DND-41 (cell line): ENCODE data around the gene CST6.

ENCODE experiments used
- ATAC-seq: fragments of 200-7000 bp; cut with Tn5 transposase; 3 replicates; pipeline ENCODE4 v1.9.1; 2021; ENCODE audit warnings: low read depth; ENCODE audit not compliant: insufficient read depth
- DNase-seq: peaks from one replicate; pipeline ENCODE4 v3.0.0-alpha.2; 2020
- H2AFZ ChIP-seq: 2 replicates; pipeline ENCODE4 v1.6.0; 2012; ENCODE audit warnings: low read depth, low read length
- H3K27ac ChIP-seq: 2 replicates; pipeline ENCODE4 v1.5.1; 2012; ENCODE audit warnings: low read length, inconsistent platforms
- H3K27me3 ChIP-seq: fragments of 200-600 bp; sonication (generic); 2 replicates; pipeline ENCODE4 v1.6.0; 2012; ENCODE audit warnings: low read length, mild to moderate bottlenecking, inconsistent platforms; ENCODE audit not compliant: insufficient read depth, poor library complexity
- H3K36me3 ChIP-seq: 2 replicates; pipeline ENCODE4 v1.5.1; 2012; ENCODE audit warnings: low read length, inconsistent platforms; ENCODE audit not compliant: insufficient read depth
- H3K4me1 ChIP-seq: 2 replicates; pipeline ENCODE4 v1.5.1; 2012; ENCODE audit warnings: mild to moderate bottlenecking, low read length; ENCODE audit not compliant: insufficient read depth
- H3K4me2 ChIP-seq: 2 replicates; pipeline ENCODE4 v1.6.0; 2012; ENCODE audit warnings: mild to moderate bottlenecking, moderate library complexity, low read length, inconsistent platforms; ENCODE audit not compliant: insufficient read depth
- H3K4me3 ChIP-seq, 2 experiments: fragments of 200-600 bp in 1 of 2; shearing (Covaris generic) in 1 of 2; 2 replicates each; pipeline ENCODE4 v1.5.1; 2012 to 2016; ENCODE audit warnings: inconsistent platforms in 2 of 2, low read length in 2 of 2, mild to moderate bottlenecking in 2 of 2, low read depth in 1 of 2, moderate library complexity in 1 of 2
- H3K79me2 ChIP-seq: 2 replicates; pipeline ENCODE4 v1.6.0; 2012; ENCODE audit warnings: low read length, inconsistent platforms; ENCODE audit not compliant: insufficient read depth
- H3K9ac ChIP-seq: 2 replicates; pipeline ENCODE4 v1.6.0; 2012; ENCODE audit warnings: low read depth, mild to moderate bottlenecking, inconsistent platforms, low read length, moderate library complexity
- H3K9me3 ChIP-seq: 2 replicates; pipeline ENCODE4 v1.5.1; 2012; ENCODE audit warnings: low read length, moderate library complexity, mild to moderate bottlenecking, inconsistent platforms; ENCODE audit not compliant: insufficient read depth, severe bottlenecking
- H4K20me1 ChIP-seq: 2 replicates; pipeline ENCODE4 v1.6.0; 2012; ENCODE audit warnings: low read length; ENCODE audit not compliant: insufficient read depth
- EZH2 ChIP-seq: IDR thresholded peaks from 3 replicates; pipeline ENCODE4 v1.6.1; 2012; ENCODE audit warnings: borderline replicate concordance, low read depth, mild to moderate bottlenecking, moderate library complexity, low read length, inconsistent platforms; ENCODE audit not compliant: severe bottlenecking
- TF ChIP-seq, protein P1 (sequence below): IDR thresholded peaks from 2 replicates; pipeline ENCODE4 v1.5.1; 2012; ENCODE audit warnings: borderline replicate concordance, low read length, moderate library complexity, mild to moderate bottlenecking; ENCODE audit not compliant: poor library complexity, severe bottlenecking; ENCODE audit errors: extremely low read depth

CST6 gene

GRCh38 chr11:66061268-66061667, 49.5 kb downstream of the CST6 start:
- peaks cover 97% of the 10 kb centered on the region for H3K36me3 ChIP-seq
- DNase-seq (no peak), ATAC-seq (no peak)
- peaks cover 16% of the 10 kb centered on the region; the same call in 1 of the 2 replicates for H4K20me1 ChIP-seq
- H3K9me3 ChIP-seq, result no peaks in the 10 kb centered on the region
- peaks cover 40% of the 10 kb centered on the region for H3K79me2 ChIP-seq
- no peak overlapping the region for H3K4me3 ChIP-seq
- no peaks in the 10 kb centered on the region for H3K4me1 ChIP-seq
- TF ChIP-seq EZH2, result no peak
- TF ChIP-seq, protein P1, sequence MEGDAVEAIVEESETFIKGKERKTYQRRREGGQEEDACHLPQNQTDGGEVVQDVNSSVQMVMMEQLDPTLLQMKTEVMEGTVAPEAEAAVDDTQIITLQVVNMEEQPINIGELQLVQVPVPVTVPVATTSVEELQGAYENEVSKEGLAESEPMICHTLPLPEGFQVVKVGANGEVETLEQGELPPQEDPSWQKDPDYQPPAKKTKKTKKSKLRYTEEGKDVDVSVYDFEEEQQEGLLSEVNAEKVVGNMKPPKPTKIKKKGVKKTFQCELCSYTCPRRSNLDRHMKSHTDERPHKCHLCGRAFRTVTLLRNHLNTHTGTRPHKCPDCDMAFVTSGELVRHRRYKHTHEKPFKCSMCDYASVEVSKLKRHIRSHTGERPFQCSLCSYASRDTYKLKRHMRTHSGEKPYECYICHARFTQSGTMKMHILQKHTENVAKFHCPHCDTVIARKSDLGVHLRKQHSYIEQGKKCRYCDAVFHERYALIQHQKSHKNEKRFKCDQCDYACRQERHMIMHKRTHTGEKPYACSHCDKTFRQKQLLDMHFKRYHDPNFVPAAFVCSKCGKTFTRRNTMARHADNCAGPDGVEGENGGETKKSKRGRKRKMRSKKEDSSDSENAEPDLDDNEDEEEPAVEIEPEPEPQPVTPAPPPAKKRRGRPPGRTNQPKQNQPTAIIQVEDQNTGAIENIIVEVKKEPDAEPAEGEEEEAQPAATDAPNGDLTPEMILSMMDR, result no peak
- H3K27me3 ChIP-seq, result no peaks in the 10 kb centered on the region
- H3K9ac ChIP-seq, result no peak overlapping the region
- no peak overlapping the region for H2AFZ ChIP-seq
- H3K4me2 ChIP-seq, result no peak overlapping the region
- no peak overlapping the region for H3K27ac ChIP-seq

DNA sequence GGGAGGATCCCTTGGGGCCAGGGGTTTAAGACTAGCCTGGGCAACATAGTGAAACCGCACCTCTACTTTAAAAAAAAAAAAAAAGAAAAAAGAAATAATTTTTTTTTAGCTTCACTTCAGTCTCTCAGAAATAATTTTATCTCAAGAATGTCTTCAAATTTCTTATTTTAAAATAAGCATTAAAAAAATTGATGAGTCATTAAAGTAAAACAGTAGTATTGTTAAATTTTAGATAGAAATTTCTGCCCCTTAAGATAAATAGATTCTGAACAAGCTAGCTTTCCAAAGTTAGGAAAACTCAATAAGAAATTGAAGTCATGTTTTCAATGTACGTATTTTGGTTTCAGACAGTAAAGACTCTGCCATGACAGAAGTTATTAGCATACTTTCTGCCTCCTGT, 50.6 kb downstream of the CST6 start:
- Histone ChIP-seq H3K9ac (no peak overlapping the region), H3K36me3 (peaks cover 97% of the 10 kb centered on the region), H3K4me2 (no peak overlapping the region), H3K79me2 (peaks cover 37% of the 10 kb centered on the region), H4K20me1 (peaks cover 22% of the 10 kb centered on the region; the same call in 1 of the 2 replicates), H2AFZ (no peak overlapping the region), H3K27me3 (no peaks in the 10 kb centered on the region), H3K27ac (no peak overlapping the region), H3K9me3 (no peaks in the 10 kb centered on the region), H3K4me1 (no peaks in the 10 kb centered on the region), H3K4me3 (no peak overlapping the region)
- no peak for DNase-seq
- ATAC-seq, result no peak
- TF ChIP-seq, protein P1, result no peak
- no peak for TF ChIP-seq EZH2
